Measurements from ENCODE around the gene PPP2CA.

DNA sequence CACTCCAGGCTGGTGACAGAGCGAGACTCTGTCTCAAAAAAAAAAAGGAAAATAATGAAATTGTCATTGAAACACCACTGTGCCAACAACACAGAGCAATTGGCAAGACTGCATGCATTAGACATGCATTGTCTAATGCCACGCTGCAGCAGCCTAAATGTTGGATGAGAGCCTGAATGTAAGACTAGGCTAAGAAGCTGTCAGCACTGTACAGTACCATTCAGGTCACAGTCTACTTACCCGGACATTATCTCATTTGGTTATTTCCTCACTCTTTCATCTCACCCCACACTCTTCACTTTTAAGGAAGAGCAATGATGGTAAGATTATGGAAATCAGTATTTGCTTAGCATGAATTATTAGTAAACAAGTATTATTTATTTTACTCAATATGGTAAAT, 31.3 kb upstream of the PPP2CA start:
- TF ChIP-seq POLR2AphosphoS5 (IDR thresholded peaks at IDR 0.05): no peak
- TF ChIP-seq POLR2A (IDR thresholded peaks at IDR 0.05): no peak

All from prostate gland (tissue), 1 donor.